GM23338 (cell line): ENCODE results near the gene GLRA2. TPM values are rescaled to one million over a fixed set of nuclear protein-coding genes. Genes with fewer than 3 reads are reported as not detected.

Source experiments
- ATAC-seq: fragments of 200-7000 bp; cut with Tn5 transposase; 3 replicates; pipeline ENCODE4 v1.9.1; 2020
- DNase-seq: peaks from one replicate; pipeline ENCODE4 v3.0.0-alpha.2; 2015; ENCODE audit warnings: low spot score
- H2AFZ ChIP-seq: fragments of 200-600 bp; sonication (generic); 2 replicates; pipeline ENCODE4 v1.8.0; 2016; ENCODE audit warnings: antibody characterized with exemption, mild to moderate bottlenecking, moderate library complexity
- H3F3A ChIP-seq: fragments of 200-600 bp; sonication (generic); replicated peaks from 2 replicates; pipeline ENCODE4 v1.8.0; 2017; ENCODE audit warnings: antibody characterized with exemption, mixed run types, low read depth
- H3K27ac ChIP-seq: fragments of 200-600 bp; sonication (generic); 2 replicates; pipeline ENCODE4 v1.6.1; 2016; ENCODE audit warnings: low read depth
- H3K27me3 ChIP-seq: fragments of 200-600 bp; sonication (generic); 2 replicates; pipeline ENCODE4 v1.8.0; 2016; ENCODE audit warnings: mild to moderate bottlenecking, mixed run types, moderate library complexity; ENCODE audit not compliant: insufficient read depth
- H3K36me3 ChIP-seq: fragments of 200-600 bp; sonication (generic); 2 replicates; pipeline ENCODE4 v1.8.0; 2016; ENCODE audit warnings: mild to moderate bottlenecking; ENCODE audit not compliant: insufficient read depth
- H3K4me1 ChIP-seq: fragments of 200-600 bp; sonication (generic); 2 replicates; pipeline ENCODE4 v1.8.0; 2016; ENCODE audit warnings: mild to moderate bottlenecking, moderate library complexity; ENCODE audit not compliant: insufficient read depth
- H3K4me2 ChIP-seq: fragments of 200-600 bp; sonication (generic); 2 replicates; pipeline ENCODE4 v1.7.1; 2017; ENCODE audit warnings: mixed run types
- H3K4me3 ChIP-seq: fragments of 200-600 bp; sonication (generic); 2 replicates; pipeline ENCODE4 v1.6.1; 2016; ENCODE audit warnings: mixed run types
- H3K79me2 ChIP-seq: fragments of 200-600 bp; sonication (generic); replicated peaks from 2 replicates; pipeline ENCODE4 v1.8.0; 2017; ENCODE audit warnings: mild to moderate bottlenecking; ENCODE audit not compliant: insufficient read depth
- H3K9me2 ChIP-seq: fragments of 200-600 bp; sonication (generic); 2 replicates; pipeline ENCODE4 v1.8.0; 2017; ENCODE audit not compliant: insufficient read depth
- H4K20me1 ChIP-seq: fragments of 200-600 bp; sonication (generic); replicated peaks from 2 replicates; pipeline ENCODE4 v1.8.0; 2017; ENCODE audit warnings: mild to moderate bottlenecking; ENCODE audit not compliant: insufficient read depth
- H3K27ac Mint-ChIP-seq: 2 replicates; pipeline ENCODE4 v1.8.0; 2020; ENCODE audit warnings: inconsistent platforms, mild to moderate bottlenecking, moderate library complexity, mixed read lengths
- H3K27me3 Mint-ChIP-seq: 3 replicates; pipeline ENCODE4 v1.8.0; 2022; ENCODE audit warnings: low read depth, mild to moderate bottlenecking, moderate library complexity, mixed read lengths, inconsistent platforms; ENCODE audit not compliant: insufficient read depth, poor library complexity
- H3K36me3 Mint-ChIP-seq: 3 replicates; pipeline ENCODE4 v1.8.0; 2021; ENCODE audit warnings: low read depth, mild to moderate bottlenecking, inconsistent platforms, moderate library complexity, mixed read lengths
- H3K4me1 Mint-ChIP-seq: 3 replicates; pipeline ENCODE4 v1.8.0; 2020; ENCODE audit warnings: mild to moderate bottlenecking, inconsistent platforms, mixed read lengths
- H3K4me3 Mint-ChIP-seq: 3 replicates; pipeline ENCODE4 v1.8.0; 2021; ENCODE audit warnings: moderate library complexity, mild to moderate bottlenecking, inconsistent platforms, mixed read lengths
- H3K9me3 Mint-ChIP-seq: 3 replicates; pipeline ENCODE4 v1.8.0; 2020; ENCODE audit warnings: moderate library complexity, mild to moderate bottlenecking, inconsistent platforms, mixed read lengths
- CREB1 ChIP-seq: fragments of 250-450 bp; sonication (Bioruptor Pico); IDR thresholded peaks from 2 replicates; pipeline ENCODE4 v1.5.0; 2020; ENCODE audit warnings: low read depth, mild to moderate bottlenecking, moderate library complexity
- ETS1 ChIP-seq: IDR thresholded peaks from 2 replicates; pipeline ENCODE4 v1.6.1; 2016; ENCODE audit warnings: antibody characterized with exemption
- EZH2 ChIP-seq: fragments of 200-600 bp; sonication (generic); IDR thresholded peaks from one replicate; pipeline ENCODE4 v1.8.0; 2017; ENCODE audit warnings: antibody characterized with exemption, mild to moderate bottlenecking, low read depth; ENCODE audit not compliant: unreplicated experiment
- EZH2phosphoT487 ChIP-seq: fragments of 200-600 bp; sonication (generic); IDR thresholded peaks from one replicate; pipeline ENCODE4 v1.8.1; 2018; ENCODE audit warnings: antibody characterized with exemption; ENCODE audit not compliant: unreplicated experiment
- JUNB ChIP-seq: IDR thresholded peaks from one replicate; pipeline ENCODE4 v1.6.1; 2016; ENCODE audit warnings: antibody characterized with exemption; ENCODE audit not compliant: unreplicated experiment
- NANOG ChIP-seq: IDR thresholded peaks from 2 replicates; pipeline ENCODE4 v1.6.1; 2016; ENCODE audit warnings: antibody characterized with exemption, borderline replicate concordance
- POLR2AphosphoS5 ChIP-seq: IDR thresholded peaks from 2 replicates; pipeline ENCODE4 v1.6.1; 2016; ENCODE audit warnings: antibody characterized with exemption, low read depth
- REST ChIP-seq: IDR thresholded peaks from one replicate; pipeline ENCODE4 v1.6.1; 2018; ENCODE audit warnings: antibody characterized with exemption; ENCODE audit not compliant: unreplicated experiment
- STAT1 ChIP-seq: IDR thresholded peaks from one replicate; pipeline ENCODE4 v1.6.1; 2016; ENCODE audit warnings: antibody characterized with exemption; ENCODE audit not compliant: unreplicated experiment
- ZNF114 ChIP-seq: fragments of 250-450 bp; sonication (Bioruptor Pico); IDR thresholded peaks from 2 replicates; pipeline ENCODE4 v1.5.0; 2020; ENCODE audit warnings: mild to moderate bottlenecking, moderate library complexity
- ZNF331 ChIP-seq: fragments of 250-450 bp; sonication (Bioruptor Pico); IDR thresholded peaks from 2 replicates; pipeline ENCODE4 v1.5.0; 2020; ENCODE audit warnings: low read depth, mild to moderate bottlenecking, moderate library complexity
- polyA plus RNA-seq: library from polyadenylated mRNA; unstranded; fragments of >200 nt; fragmentation: Nextera tagmentation; extraction: Ambion mirVana; gene quantifications from 2 replicates; pipeline ENCODE4 v1.2.1, GENCODE V29; 2016
- total RNA-seq: library from RNA; depleted of rRNA; stranded (reverse); fragments of >200 nt; shearing (Covaris generic); gene quantifications from 2 replicates; pipeline ENCODE4 v1.2.3, GENCODE V29; 2014
- TF ChIP-seq, protein P1 (sequence below), 2 experiments: fragments of 200-600 bp in 1 of 2; sonication (generic) in 1 of 2; conservative IDR thresholded peaks; 2 replicates each; pipeline versions ENCODE4 v1.5.1 to v1.6.1; 2016 to 2017; ENCODE audit warnings: antibody characterized with exemption in 2 of 2, low read depth in 2 of 2, mild to moderate bottlenecking in 2 of 2, moderate library complexity in 1 of 2
- TF ChIP-seq, protein P2 (sequence below): fragments of 250-450 bp; sonication (Bioruptor Pico); IDR thresholded peaks from 2 replicates; pipeline ENCODE4 v1.5.0; 2020; ENCODE audit warnings: mild to moderate bottlenecking, moderate library complexity

GLRA2 gene
- total and polyA plus RNA-seq, 2 experiments from 2014 or later: not detected

GRCh38 chrX:14491689-14492088 lies 37.6 kb upstream of the GLRA2 start:
- H3K79me2 ChIP-seq: no peaks in the 10 kb centered on the region
- TF ChIP-seq, protein P1, sequence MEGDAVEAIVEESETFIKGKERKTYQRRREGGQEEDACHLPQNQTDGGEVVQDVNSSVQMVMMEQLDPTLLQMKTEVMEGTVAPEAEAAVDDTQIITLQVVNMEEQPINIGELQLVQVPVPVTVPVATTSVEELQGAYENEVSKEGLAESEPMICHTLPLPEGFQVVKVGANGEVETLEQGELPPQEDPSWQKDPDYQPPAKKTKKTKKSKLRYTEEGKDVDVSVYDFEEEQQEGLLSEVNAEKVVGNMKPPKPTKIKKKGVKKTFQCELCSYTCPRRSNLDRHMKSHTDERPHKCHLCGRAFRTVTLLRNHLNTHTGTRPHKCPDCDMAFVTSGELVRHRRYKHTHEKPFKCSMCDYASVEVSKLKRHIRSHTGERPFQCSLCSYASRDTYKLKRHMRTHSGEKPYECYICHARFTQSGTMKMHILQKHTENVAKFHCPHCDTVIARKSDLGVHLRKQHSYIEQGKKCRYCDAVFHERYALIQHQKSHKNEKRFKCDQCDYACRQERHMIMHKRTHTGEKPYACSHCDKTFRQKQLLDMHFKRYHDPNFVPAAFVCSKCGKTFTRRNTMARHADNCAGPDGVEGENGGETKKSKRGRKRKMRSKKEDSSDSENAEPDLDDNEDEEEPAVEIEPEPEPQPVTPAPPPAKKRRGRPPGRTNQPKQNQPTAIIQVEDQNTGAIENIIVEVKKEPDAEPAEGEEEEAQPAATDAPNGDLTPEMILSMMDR (conservative IDR thresholded peaks at IDR 0.05; ENCODE audit: low read depth in 2 of 2): no peak
- TF ChIP-seq ZNF114 (CRISPR knock-in tag) (no peak), CREB1 (no peak), ETS1 (no peak), NANOG (no peak), EZH2 (no peak), POLR2AphosphoS5 (no peak), EZH2phosphoT487 (no peak), JUNB (no peak), REST (no peak), ZNF331 (CRISPR knock-in tag) (no peak), STAT1 (no peak)
- TF ChIP-seq, protein P2, sequence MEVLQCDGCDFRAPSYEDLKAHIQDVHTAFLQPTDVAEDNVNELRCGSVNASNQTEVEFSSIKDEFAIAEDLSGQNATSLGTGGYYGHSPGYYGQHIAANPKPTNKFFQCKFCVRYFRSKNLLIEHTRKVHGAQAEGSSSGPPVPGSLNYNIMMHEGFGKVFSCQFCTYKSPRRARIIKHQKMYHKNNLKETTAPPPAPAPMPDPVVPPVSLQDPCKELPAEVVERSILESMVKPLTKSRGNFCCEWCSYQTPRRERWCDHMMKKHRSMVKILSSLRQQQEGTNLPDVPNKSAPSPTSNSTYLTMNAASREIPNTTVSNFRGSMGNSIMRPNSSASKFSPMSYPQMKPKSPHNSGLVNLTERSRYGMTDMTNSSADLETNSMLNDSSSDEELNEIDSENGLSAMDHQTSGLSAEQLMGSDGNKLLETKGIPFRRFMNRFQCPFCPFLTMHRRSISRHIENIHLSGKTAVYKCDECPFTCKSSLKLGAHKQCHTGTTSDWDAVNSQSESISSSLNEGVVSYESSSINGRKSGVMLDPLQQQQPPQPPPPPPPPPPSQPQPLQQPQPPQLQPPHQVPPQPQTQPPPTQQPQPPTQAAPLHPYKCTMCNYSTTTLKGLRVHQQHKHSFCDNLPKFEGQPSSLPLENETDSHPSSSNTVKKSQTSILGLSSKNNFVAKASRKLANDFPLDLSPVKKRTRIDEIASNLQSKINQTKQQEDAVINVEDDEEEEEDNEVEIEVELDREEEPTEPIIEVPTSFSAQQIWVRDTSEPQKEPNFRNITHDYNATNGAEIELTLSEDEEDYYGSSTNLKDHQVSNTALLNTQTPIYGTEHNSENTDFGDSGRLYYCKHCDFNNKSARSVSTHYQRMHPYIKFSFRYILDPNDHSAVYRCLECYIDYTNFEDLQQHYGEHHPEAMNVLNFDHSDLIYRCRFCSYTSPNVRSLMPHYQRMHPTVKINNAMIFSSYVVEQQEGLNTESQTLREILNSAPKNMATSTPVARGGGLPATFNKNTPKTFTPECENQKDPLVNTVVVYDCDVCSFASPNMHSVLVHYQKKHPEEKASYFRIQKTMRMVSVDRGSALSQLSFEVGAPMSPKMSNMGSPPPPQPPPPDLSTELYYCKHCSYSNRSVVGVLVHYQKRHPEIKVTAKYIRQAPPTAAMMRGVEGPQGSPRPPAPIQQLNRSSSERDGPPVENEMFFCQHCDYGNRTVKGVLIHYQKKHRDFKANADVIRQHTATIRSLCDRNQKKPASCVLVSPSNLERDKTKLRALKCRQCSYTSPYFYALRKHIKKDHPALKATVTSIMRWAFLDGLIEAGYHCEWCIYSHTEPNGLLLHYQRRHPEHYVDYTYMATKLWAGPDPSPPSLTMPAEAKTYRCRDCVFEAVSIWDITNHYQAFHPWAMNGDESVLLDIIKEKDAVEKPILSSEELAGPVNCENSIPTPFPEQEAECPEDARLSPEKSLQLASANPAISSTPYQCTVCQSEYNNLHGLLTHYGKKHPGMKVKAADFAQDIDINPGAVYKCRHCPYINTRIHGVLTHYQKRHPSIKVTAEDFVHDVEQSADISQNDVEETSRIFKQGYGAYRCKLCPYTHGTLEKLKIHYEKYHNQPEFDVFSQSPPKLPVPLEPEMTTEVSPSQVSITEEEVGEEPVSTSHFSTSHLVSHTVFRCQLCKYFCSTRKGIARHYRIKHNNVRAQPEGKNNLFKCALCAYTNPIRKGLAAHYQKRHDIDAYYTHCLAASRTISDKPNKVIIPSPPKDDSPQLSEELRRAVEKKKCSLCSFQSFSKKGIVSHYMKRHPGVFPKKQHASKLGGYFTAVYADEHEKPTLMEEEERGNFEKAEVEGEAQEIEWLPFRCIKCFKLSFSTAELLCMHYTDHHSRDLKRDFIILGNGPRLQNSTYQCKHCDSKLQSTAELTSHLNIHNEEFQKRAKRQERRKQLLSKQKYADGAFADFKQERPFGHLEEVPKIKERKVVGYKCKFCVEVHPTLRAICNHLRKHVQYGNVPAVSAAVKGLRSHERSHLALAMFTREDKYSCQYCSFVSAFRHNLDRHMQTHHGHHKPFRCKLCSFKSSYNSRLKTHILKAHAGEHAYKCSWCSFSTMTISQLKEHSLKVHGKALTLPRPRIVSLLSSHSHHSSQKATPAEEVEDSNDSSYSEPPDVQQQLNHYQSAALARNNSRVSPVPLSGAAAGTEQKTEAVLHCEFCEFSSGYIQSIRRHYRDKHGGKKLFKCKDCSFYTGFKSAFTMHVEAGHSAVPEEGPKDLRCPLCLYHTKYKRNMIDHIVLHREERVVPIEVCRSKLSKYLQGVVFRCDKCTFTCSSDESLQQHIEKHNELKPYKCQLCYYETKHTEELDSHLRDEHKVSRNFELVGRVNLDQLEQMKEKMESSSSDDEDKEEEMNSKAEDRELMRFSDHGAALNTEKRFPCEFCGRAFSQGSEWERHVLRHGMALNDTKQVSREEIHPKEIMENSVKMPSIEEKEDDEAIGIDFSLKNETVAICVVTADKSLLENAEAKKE (CRISPR knock-in tag): no peak
- no peaks in the 10 kb centered on the region for H3F3A ChIP-seq
- no peak overlapping the region for H3K4me2 ChIP-seq
- H3K9me2 ChIP-seq: no peaks in the 10 kb centered on the region
- no peaks in the 10 kb centered on the region for H3K27me3 ChIP-seq
- H3K4me1 Mint-ChIP-seq: no peaks in the 10 kb centered on the region
- H3K4me3 ChIP-seq: no peak overlapping the region
- no peak for DNase-seq
- no peaks in the 10 kb centered on the region for H3K36me3 Mint-ChIP-seq
- no peaks in the 10 kb centered on the region for H4K20me1 ChIP-seq
- H3K27ac Mint-ChIP-seq: no peak overlapping the region
- no peaks in the 10 kb centered on the region for H3K4me1 ChIP-seq
- H3K9me3 Mint-ChIP-seq: no peaks in the 10 kb centered on the region
- ATAC-seq: no peak
- no peak overlapping the region for H3K4me3 Mint-ChIP-seq
- no peaks in the 10 kb centered on the region for H3K36me3 ChIP-seq
- no peak overlapping the region for H3K27ac ChIP-seq
- no peak overlapping the region for H2AFZ ChIP-seq
- no peaks in the 10 kb centered on the region for H3K27me3 Mint-ChIP-seq
